Spleen (tissue), 7 donors: ENCODE data around the gene DOCK1.

Experiments used
- CTCF ChIP-seq, 11 experiments: fragments of 200-600 bp in 7 of 11; fragments of 450-650 bp in 4 of 11; sonication (generic) in 4 of 11; IDR thresholded peaks in 8 of 11; conservative IDR thresholded peaks in 3 of 11; 1 replicate in 7 of 11; 2 replicates in 4 of 11; pipeline versions ENCODE4 v1.4.0 to v1.8.0; 2016 to 2021; ENCODE audit warnings: antibody characterized with exemption in 11 of 11, inconsistent platforms in 4 of 11, mild to moderate bottlenecking in 1 of 11
- POLR2A ChIP-seq, 3 donors: fragments of 450-650 bp; IDR thresholded peaks; one replicate each; pipeline ENCODE4 v1.5.1; 2017; ENCODE audit warnings: antibody characterized with exemption in 3 of 3, mild to moderate bottlenecking in 1 of 3
- donor health status: DM: no; HTN: no; CAD: no; lungs with moderate emphysema.
- donor health status: DM: no; HTN: no; CAD: no.
- donor health status: DM: no; HTN: no; CAD: no.

- TF ChIP-seq CTCF (IDR thresholded peaks at IDR 0.05 in 8 of 11, conservative IDR thresholded peaks at IDR 0.05 in 3 of 11): no peak
- no peak for TF ChIP-seq POLR2A (IDR thresholded peaks at IDR 0.05)
Observed at GRCh38 chr10:126969310-126969709, 64.1 kb downstream of the DOCK1 start.
